Renal cortical epithelial cell (primary cell): ENCODE data around the gene LYAR. TPM values are rescaled to one million over a fixed set of nuclear protein-coding genes. Genes with fewer than 3 reads are reported as not detected.
"Not testable (repeated sequence)": the region's sequence is repeated elsewhere in the genome, so short reads cannot be mapped to it uniquely, and the experiment has no call there.

Source experiments
- DNase-seq: peaks from one replicate; pipeline ENCODE4 v3.0.0-alpha.2; 2011; ENCODE audit warnings: low read depth
- total RNA-seq: library from RNA; depleted of rRNA; stranded (reverse); fragments of >200 nt; gene quantifications from 2 replicates; pipeline ENCODE4 v1.2.3, GENCODE V29; 2014

The LYAR gene
- total RNA-seq, 1 donor from 2014 or later = 8.7 TPM

GRCh38 chr4:4260185-4260751 lies 29.7 kb downstream of the LYAR start:
- peak; percentile 40 for DNase-seq

- no peak for DNase-seq
These were observed 30.4 kb downstream of the LYAR start for GRCh38 chr4:4259484-4260100.

GRCh38 chr4:4257705-4258104 lies 32.2 kb downstream of the LYAR start:
- DNase-seq = not testable (repeated sequence)

GRCh38 chr4:4256799-4257198 lies 33.2 kb downstream of the LYAR start:
- DNase-seq = no peak

- DNase-seq = no peak
These were observed 35.3 kb downstream of the LYAR start for GRCh38 chr4:4254666-4255065.

GRCh38 chr4:4254199-4254598 lies 35.8 kb downstream of the LYAR start:
- DNase-seq = no peak

GRCh38 chr4:4249866-4250265 lies 40.1 kb downstream of the LYAR start:
- DNase-seq = no peak

- DNase-seq = not testable (repeated sequence)
These were observed 40.6 kb downstream of the LYAR start for GRCh38 chr4:4249342-4249741.

GRCh38 chr4:4248885-4249203 lies 41.1 kb downstream of the LYAR start:
- peak; percentile 4 for DNase-seq

GRCh38 chr4:4248029-4248884 lies 41.7 kb downstream of the LYAR start, which contains the start of gene TMEM128:
TMEM128 (minus strand) TSS chr4:4248223; CDS start chr4:4248202, 21 bp downstream.
- peak; percentile 84 for DNase-seq

- DNase-seq = peak; percentile 24
These were observed 42.3 kb downstream of the LYAR start for GRCh38 chr4:4247696-4248028.

GRCh38 chr4:4245172-4245571 lies 44.8 kb downstream of the LYAR start:
- no peak for DNase-seq

GRCh38 chr4:4239551-4239950 lies 50.4 kb downstream of the LYAR start:
- DNase-seq = not testable (repeated sequence)

- DNase-seq = no peak
These were observed 56.3 kb downstream of the LYAR start for GRCh38 chr4:4233610-4234009.

GRCh38 chr4:4228356-4228668 lies 61.6 kb downstream of the LYAR start:
- no peak for DNase-seq

- DNase-seq = no peak
These were observed 62.2 kb downstream of the LYAR start for GRCh38 chr4:4227510-4228355.

GRCh38 chr4:4226606-4227438 lies 63.1 kb downstream of the LYAR start, which contains the start of gene OTOP1:
OTOP1 (minus strand) TSS chr4:4226929; CDS start chr4:4226864, 65 bp downstream.
- DNase-seq = no peak

GRCh38 chr4:4225915-4226605 lies 63.9 kb downstream of the LYAR start:
- DNase-seq = no peak
